ENCODE results near the gene OR13F1.

GRCh38 chr9:104527109-104527508 lies 23.0 kb downstream of the OR13F1 start, which contains the start of gene OR13C4:
- no peak for TF ChIP-seq CTCF (IDR thresholded peaks at IDR 0.05; ENCODE audit: low read depth, low read length, poor library complexity, severe bottlenecking)
- no peak for TF ChIP-seq EZH2phosphoT487 (IDR thresholded peaks at IDR 0.05; ENCODE audit: borderline replicate concordance, low read length)

All from DOHH2 (cell line).